Nephron progenitor cell (in vitro differentiated cells): ENCODE measurements around the gene COQ10A.
"Not testable (repeated sequence)": the region's sequence is repeated elsewhere in the genome, so short reads cannot be mapped to it uniquely, and the experiment has no call there.

Experiments used
- DNase-seq: peaks from one replicate; pipeline ENCODE4 v3.0.0; 2021
- H3K27ac Mint-ChIP-seq: 2 replicates; pipeline ENCODE4 v1.8.0; 2021; ENCODE audit warnings: mild to moderate bottlenecking, moderate library complexity, mixed read lengths
- H3K27me3 Mint-ChIP-seq: 2 replicates; pipeline ENCODE4 v1.8.0; 2021; ENCODE audit warnings: mild to moderate bottlenecking, low read depth, mixed read lengths; ENCODE audit not compliant: poor library complexity
- H3K36me3 Mint-ChIP-seq: 2 replicates; pipeline ENCODE4 v1.8.0; 2021; ENCODE audit warnings: low read depth, mixed read lengths
- H3K4me1 Mint-ChIP-seq: 2 replicates; pipeline ENCODE4 v1.8.0; 2021; ENCODE audit warnings: mixed read lengths
- H3K4me3 Mint-ChIP-seq: 2 replicates; pipeline ENCODE4 v1.8.0; 2021; ENCODE audit warnings: mild to moderate bottlenecking, moderate library complexity, mixed read lengths
- H3K9me3 Mint-ChIP-seq: 2 replicates; pipeline ENCODE4 v1.8.0; 2021; ENCODE audit warnings: mild to moderate bottlenecking, moderate library complexity, mixed read lengths
- CTCF ChIP-seq: fragments of 200-600 bp; sonication (generic); IDR thresholded peaks from 2 replicates; pipeline ENCODE4 v1.5.0; 2021; ENCODE audit warnings: antibody characterized with exemption

COQ10A gene

GRCh38 chr12:56274299-56274698 lies 7.6 kb downstream of the COQ10A start:
- H3K27ac Mint-ChIP-seq = no peak overlapping the region
- H3K9me3 Mint-ChIP-seq = no peaks in the 10 kb centered on the region
- H3K4me3 Mint-ChIP-seq = no peak overlapping the region
- H3K4me1 Mint-ChIP-seq = no peaks in the 10 kb centered on the region
- H3K36me3 Mint-ChIP-seq = peaks cover 56% of the 10 kb centered on the region
- DNase-seq = no peak
- TF ChIP-seq CTCF = no peak
- no peaks in the 10 kb centered on the region for H3K27me3 Mint-ChIP-seq

- no peak overlapping the region for H3K27ac Mint-ChIP-seq
- H3K36me3 Mint-ChIP-seq = peaks cover 84% of the 10 kb centered on the region
- no peaks in the 10 kb centered on the region for H3K4me1 Mint-ChIP-seq
- no peaks in the 10 kb centered on the region for H3K27me3 Mint-ChIP-seq
- no peak for DNase-seq
- no peaks in the 10 kb centered on the region for H3K9me3 Mint-ChIP-seq
- TF ChIP-seq CTCF = no peak
- H3K4me3 Mint-ChIP-seq = no peak overlapping the region
These were observed 12.2 kb downstream of the COQ10A start for GRCh38 chr12:56278905-56279304.

- H3K36me3 Mint-ChIP-seq = peaks cover 80% of the 10 kb centered on the region
- H3K4me1 Mint-ChIP-seq = no peaks in the 10 kb centered on the region
- no peak for DNase-seq
- H3K4me3 Mint-ChIP-seq = no peak overlapping the region
- H3K9me3 Mint-ChIP-seq = no peaks in the 10 kb centered on the region
- no peaks in the 10 kb centered on the region for H3K27me3 Mint-ChIP-seq
- H3K27ac Mint-ChIP-seq = no peak overlapping the region
- no peak for TF ChIP-seq CTCF
These were observed 14.1 kb downstream of the COQ10A start for GRCh38 chr12:56280849-56281248.

- H3K4me1 Mint-ChIP-seq = no peaks in the 10 kb centered on the region
- no peaks in the 10 kb centered on the region for H3K27me3 Mint-ChIP-seq
- no peak for TF ChIP-seq CTCF
- no peaks in the 10 kb centered on the region for H3K9me3 Mint-ChIP-seq
- peaks cover 78% of the 10 kb centered on the region for H3K36me3 Mint-ChIP-seq
- H3K4me3 Mint-ChIP-seq = no peak overlapping the region
- peak overlapping the region; percentile 89 for H3K27ac Mint-ChIP-seq
- no peak for DNase-seq
These were observed 15.3 kb downstream of the COQ10A start for GRCh38 chr12:56282030-56282429.

- Mint-ChIP-seq H3K27ac (peak overlapping the region; percentile 89), H3K9me3 (no peaks in the 10 kb centered on the region)
These were observed 15.8 kb downstream of the COQ10A start for GRCh38 chr12:56282579-56282978.

GRCh38 chr12:56284263-56284662 lies 17.5 kb downstream of the COQ10A start:
- H3K27me3 Mint-ChIP-seq, H3K4me1 Mint-ChIP-seq, DNase-seq, H3K27ac Mint-ChIP-seq, H3K4me3 Mint-ChIP-seq, H3K9me3 Mint-ChIP-seq: not testable (repeated sequence)
- H3K36me3 Mint-ChIP-seq = peaks cover 65% of the 10 kb centered on the region

More at GRCh38 chr12:56282579-56282978, 15.8 kb downstream of the COQ10A start:
- Mint-ChIP-seq H3K36me3 (peaks cover 78% of the 10 kb centered on the region), H3K4me1 (no peaks in the 10 kb centered on the region), H3K27me3 (no peaks in the 10 kb centered on the region), H3K4me3 (no peak overlapping the region)
- no peak for DNase-seq
- TF ChIP-seq CTCF = no peak
